PC-3 (cell line): ENCODE measurements around the gene ICE1.

Source experiments
- EZH2 ChIP-seq: fragments of 300-600 bp; sonication (generic); IDR thresholded peaks from one replicate; pipeline ENCODE4 v1.6.1; 2017; ENCODE audit warnings: antibody characterized with exemption, mild to moderate bottlenecking, low read length; ENCODE audit not compliant: unreplicated experiment
- TF ChIP-seq, protein P1 (sequence below): fragments of 300-600 bp; sonication (generic); conservative IDR thresholded peaks from 2 replicates; pipeline ENCODE4 v1.5.1; 2017; ENCODE audit warnings: antibody characterized with exemption, low read depth, mild to moderate bottlenecking, low read length

DNA sequence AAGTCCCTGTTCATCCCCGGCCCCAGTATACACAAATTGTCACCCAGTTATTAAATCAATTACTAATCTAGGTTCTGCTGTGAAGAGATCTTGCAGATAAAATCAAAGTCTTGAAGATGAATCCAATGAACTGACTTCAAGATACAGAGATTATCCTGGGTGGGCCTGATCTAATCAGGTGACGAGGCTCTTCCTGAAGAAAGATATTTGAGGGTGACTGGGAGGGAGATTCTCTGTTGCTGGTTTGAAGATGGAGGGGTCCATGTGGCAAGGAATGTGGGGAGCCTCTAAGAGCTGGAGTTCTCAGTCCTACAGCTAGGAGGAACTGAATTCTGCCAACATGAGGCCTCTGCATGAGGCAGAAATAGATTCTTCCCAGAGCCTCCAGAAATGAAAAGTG lies 36.1 kb upstream of the ICE1 start:
- TF ChIP-seq, protein P1, sequence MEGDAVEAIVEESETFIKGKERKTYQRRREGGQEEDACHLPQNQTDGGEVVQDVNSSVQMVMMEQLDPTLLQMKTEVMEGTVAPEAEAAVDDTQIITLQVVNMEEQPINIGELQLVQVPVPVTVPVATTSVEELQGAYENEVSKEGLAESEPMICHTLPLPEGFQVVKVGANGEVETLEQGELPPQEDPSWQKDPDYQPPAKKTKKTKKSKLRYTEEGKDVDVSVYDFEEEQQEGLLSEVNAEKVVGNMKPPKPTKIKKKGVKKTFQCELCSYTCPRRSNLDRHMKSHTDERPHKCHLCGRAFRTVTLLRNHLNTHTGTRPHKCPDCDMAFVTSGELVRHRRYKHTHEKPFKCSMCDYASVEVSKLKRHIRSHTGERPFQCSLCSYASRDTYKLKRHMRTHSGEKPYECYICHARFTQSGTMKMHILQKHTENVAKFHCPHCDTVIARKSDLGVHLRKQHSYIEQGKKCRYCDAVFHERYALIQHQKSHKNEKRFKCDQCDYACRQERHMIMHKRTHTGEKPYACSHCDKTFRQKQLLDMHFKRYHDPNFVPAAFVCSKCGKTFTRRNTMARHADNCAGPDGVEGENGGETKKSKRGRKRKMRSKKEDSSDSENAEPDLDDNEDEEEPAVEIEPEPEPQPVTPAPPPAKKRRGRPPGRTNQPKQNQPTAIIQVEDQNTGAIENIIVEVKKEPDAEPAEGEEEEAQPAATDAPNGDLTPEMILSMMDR, result no peak
- TF ChIP-seq EZH2, result no peak
